HepG2 (cell line): ENCODE data around the gene MEG3. TPM values are rescaled to one million over a fixed set of nuclear protein-coding genes. Genes with fewer than 3 reads are reported as not detected.

Source experiments
- ATAC-seq: fragments of 200-7000 bp; cut with Tn5 transposase; 3 replicates; pipeline ENCODE4 v1.9.1; 2020; ENCODE audit warnings: mild to moderate bottlenecking, moderate library complexity
- BruUV-seq: library from RNA; stranded (reverse); fragments of 400-500 nt; replicated peaks from 2 replicates; lab custom pipeline; 2021; lab: Mats Ljungman, UMichigan
- CTCF ChIA-PET: fragments of 300-600 bp; formaldehyde crosslinking; extraction: SDS; loops from one replicate; lab custom pipeline; 2021; ENCODE audit warnings: low total read pairs, inconsistent platforms, low intra/inter-chr PET ratio; lab: Yijun Ruan, JAX
- POLR2A ChIA-PET: fragments of 350-600 bp; sonication (Branson Sonifier 250); formaldehyde crosslinking; loops from one replicate; lab custom pipeline; 2020; ENCODE audit warnings: antibody characterized with exemption, inconsistent platforms; lab: Yijun Ruan, JAX
- DNase-seq: peaks from one replicate; pipeline ENCODE4 v3.0.0-alpha.2; 2015; ENCODE audit warnings: low spot score
- FAIRE-seq: peaks from 3 replicates; lab custom pipeline; 2011; peaks lifted over from hg19 to GRCh38; lab: Jason Lieb, UNC
- H2AFZ ChIP-seq: one replicate; pipeline ENCODE4 v1.6.1; 2011; ENCODE audit warnings: low read length, inconsistent platforms
- H3K27ac ChIP-seq: fragments of 300-600 bp; 3 replicates; pipeline ENCODE4 v1.8.0; 2011; ENCODE audit warnings: mixed run types, mild to moderate bottlenecking, mixed read lengths, low read length, inconsistent platforms; ENCODE audit not compliant: insufficient read depth; ENCODE audit errors: extremely low read length
- H3K27me3 ChIP-seq, 2 experiments: fragments of 200-600 bp in 1 of 2; 2 replicates in 1 of 2; 3 replicates in 1 of 2; pipeline versions ENCODE4 v1.6.0 to v1.8.0; 2011; ENCODE audit warnings: low read length in 2 of 2, mild to moderate bottlenecking in 2 of 2, moderate library complexity in 2 of 2, inconsistent platforms in 1 of 2; ENCODE audit not compliant: insufficient read depth in 2 of 2, control insufficient read depth in 1 of 2
- H3K36me3 ChIP-seq, 2 experiments: fragments of 200-600 bp in 1 of 2; replicated peaks in 1 of 2; 2 replicates in 1 of 2; 3 replicates in 1 of 2; pipeline versions ENCODE4 v1.5.1 to v1.8.0; 2011; ENCODE audit warnings: low read length in 2 of 2, inconsistent platforms in 1 of 2; ENCODE audit not compliant: insufficient read depth in 2 of 2, control insufficient read depth in 1 of 2
- H3K4me1 ChIP-seq: 2 replicates; pipeline ENCODE4 v1.5.1; 2012; ENCODE audit warnings: low read length, inconsistent platforms; ENCODE audit not compliant: insufficient read depth
- H3K4me2 ChIP-seq: 2 replicates; pipeline ENCODE4 v1.6.0; 2011; ENCODE audit warnings: low read depth, low read length, inconsistent platforms
- H3K4me3 ChIP-seq, 3 experiments: fragments of 200-600 bp in 1 of 3; sonication (generic), shearing (Covaris generic) in 1 of 3; replicated peaks in 1 of 3; 2 replicates each; pipeline ENCODE4 v1.5.1; 2011 to 2016; ENCODE audit warnings: low read length in 3 of 3, inconsistent platforms in 2 of 3, low read depth in 2 of 3, mild to moderate bottlenecking in 2 of 3, control low read depth in 1 of 3, mixed read lengths in 1 of 3; ENCODE audit not compliant: insufficient read depth in 1 of 3
- H3K79me2 ChIP-seq: one replicate; pipeline ENCODE4 v1.6.1; 2011; ENCODE audit warnings: low read length, inconsistent platforms; ENCODE audit not compliant: insufficient read depth
- H3K9ac ChIP-seq: 2 replicates; pipeline ENCODE4 v1.6.0; 2011; ENCODE audit warnings: mild to moderate bottlenecking, low read depth, low read length, inconsistent platforms; ENCODE audit not compliant: insufficient read depth
- H3K9me3 ChIP-seq: 2 replicates; pipeline ENCODE4 v1.5.1; 2012; ENCODE audit warnings: mild to moderate bottlenecking, low read length
- H4K20me1 ChIP-seq: 2 replicates; pipeline ENCODE4 v1.6.0; 2011; ENCODE audit warnings: inconsistent platforms, mild to moderate bottlenecking, low read length, moderate library complexity; ENCODE audit not compliant: insufficient read depth
- CHD4 ChIP-seq: fragments of 200-600 bp; sonication (generic); IDR thresholded peaks from 2 replicates; pipeline ENCODE4 v1.7.0; 2017; ENCODE audit warnings: mild to moderate bottlenecking, low read length, borderline replicate concordance
- GATAD2A ChIP-seq: IDR thresholded peaks from 2 replicates; pipeline ENCODE4 v1.6.1; 2016
- HOXA3 ChIP-seq: sonication (generic); formaldehyde crosslinking; IDR thresholded peaks from 2 replicates; pipeline ENCODE4 v1.5.0; 2020; ENCODE audit warnings: missing genetic modification reagents
- SKI ChIP-seq: fragments of 450-650 bp; IDR thresholded peaks from one replicate; pipeline ENCODE4 v1.6.1; 2018; ENCODE audit warnings: mild to moderate bottlenecking; ENCODE audit not compliant: partially characterized antibody
- STAT5B ChIP-seq: sonication (generic); formaldehyde crosslinking; IDR thresholded peaks from 2 replicates; pipeline ENCODE4 v1.4.0; 2020; ENCODE audit warnings: missing genetic modification reagents
- TOPORS ChIP-seq: sonication (generic); formaldehyde crosslinking; IDR thresholded peaks from 2 replicates; pipeline ENCODE4 v1.8.0; 2023; ENCODE audit warnings: mild to moderate bottlenecking, missing genetic modification reagents
- ZBTB38 ChIP-seq: sonication (generic); formaldehyde crosslinking; IDR thresholded peaks from 2 replicates; pipeline ENCODE4 v1.5.1; 2020; ENCODE audit warnings: mild to moderate bottlenecking, missing genetic modification reagents
- ZMYM4 ChIP-seq: sonication (generic); formaldehyde crosslinking; IDR thresholded peaks from 2 replicates; pipeline ENCODE4 v1.8.1; 2023; ENCODE audit warnings: mild to moderate bottlenecking, missing genetic modification reagents
- ZNF558 ChIP-seq: sonication (generic); formaldehyde crosslinking; IDR thresholded peaks from 2 replicates; pipeline ENCODE4 v1.9.0; 2022; ENCODE audit warnings: mild to moderate bottlenecking, missing genetic modification reagents, borderline replicate concordance
- ZNF589 ChIP-seq: sonication (generic); formaldehyde crosslinking; conservative IDR thresholded peaks from 2 replicates; pipeline ENCODE4 v1.8.0; 2022; ENCODE audit warnings: mild to moderate bottlenecking, moderate library complexity, missing genetic modification reagents
- WGBS: methylation state at CpG from one replicate; pipeline ENCODE4 v1.1.6; 2017; ENCODE audit warnings: low lambda C conversion rate; 5-methylcytosine and 5-hydroxymethylcytosine counted together
- in situ Hi-C: cut with HindIII; loops from 2 replicates; pipeline ENCODE4 v1.10.0; 2017; ENCODE audit warnings: low pct_unique_long_range_greater_than_20kb; ENCODE audit not compliant: extremely low pct_ligation_motif_present
- intact Hi-C: fragments of 100-400 bp; cut with micrococcal nuclease; formaldehyde crosslinking; loops from one replicate; pipeline ENCODE4 v1.10.0; 2022; ENCODE audit not compliant: unreplicated experiment
- polyA plus RNA-seq, 8 experiments: library from polyadenylated mRNA; depleted of rRNA in 3 of 8; stranded (reverse) in 7 of 8; unstranded in 1 of 8; fragments of >200 nt; fragmentation: Illumina TruSeq in 4 of 8; extraction: Trizol in 4 of 8; gene quantifications; 2 replicates each; pipeline versions ENCODE4 v1.2.1 to v1.2.3, GENCODE V29; 2011 to 2016; ENCODE audit warnings: low read depth in 4 of 8, missing spikeins in 1 of 8, mixed read lengths in 1 of 8; ENCODE audit not compliant: insufficient read depth in 1 of 8
- total RNA-seq, 5 experiments: library from RNA; depleted of rRNA; stranded (reverse); fragments of >200 nt; fragmentation: Illumina TruSeq; extraction: Trizol; gene quantifications; 2 replicates each; pipeline ENCODE4 v1.2.3, GENCODE V29; 2016; ENCODE audit warnings: low read depth in 1 of 5
- TF ChIP-seq, protein P1 (sequence below): sonication (generic); formaldehyde crosslinking; IDR thresholded peaks from 2 replicates; pipeline ENCODE4 v1.4.0; 2020; ENCODE audit warnings: missing genetic modification reagents, borderline replicate concordance
- TF ChIP-seq, protein P2 (sequence below): sonication (generic); formaldehyde crosslinking; IDR thresholded peaks from 2 replicates; pipeline ENCODE4 v1.5.1; 2020; ENCODE audit warnings: mild to moderate bottlenecking, moderate library complexity, missing genetic modification reagents
- TF ChIP-seq, protein P3 (sequence below): sonication (generic); formaldehyde crosslinking; IDR thresholded peaks from 2 replicates; pipeline ENCODE4 v1.5.1; 2020; ENCODE audit warnings: mild to moderate bottlenecking, missing genetic modification reagents, moderate library complexity

MEG3 gene
- total and polyA plus RNA-seq, 2 of the 13 experiments (the other 11 are each of a cell fraction or from before 2014, with no cell fraction given), result 0.17 TPM; not detected in 1

DNA sequence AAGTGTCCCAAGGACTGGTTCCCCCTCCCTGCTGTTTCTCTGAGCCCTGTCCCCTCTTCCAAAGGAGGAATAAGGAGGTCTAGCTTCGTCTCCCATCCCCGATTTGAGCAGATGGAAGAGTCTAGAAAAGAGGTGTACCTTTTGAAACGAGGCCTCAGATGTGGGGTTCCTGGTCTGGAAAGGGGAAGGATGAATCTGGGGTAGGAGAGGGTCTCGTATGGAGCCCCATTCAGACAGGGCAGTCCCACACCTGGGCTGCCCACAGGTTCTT lies 13.3 kb downstream of the MEG3 start (continued):
- TF ChIP-seq, protein P1, sequence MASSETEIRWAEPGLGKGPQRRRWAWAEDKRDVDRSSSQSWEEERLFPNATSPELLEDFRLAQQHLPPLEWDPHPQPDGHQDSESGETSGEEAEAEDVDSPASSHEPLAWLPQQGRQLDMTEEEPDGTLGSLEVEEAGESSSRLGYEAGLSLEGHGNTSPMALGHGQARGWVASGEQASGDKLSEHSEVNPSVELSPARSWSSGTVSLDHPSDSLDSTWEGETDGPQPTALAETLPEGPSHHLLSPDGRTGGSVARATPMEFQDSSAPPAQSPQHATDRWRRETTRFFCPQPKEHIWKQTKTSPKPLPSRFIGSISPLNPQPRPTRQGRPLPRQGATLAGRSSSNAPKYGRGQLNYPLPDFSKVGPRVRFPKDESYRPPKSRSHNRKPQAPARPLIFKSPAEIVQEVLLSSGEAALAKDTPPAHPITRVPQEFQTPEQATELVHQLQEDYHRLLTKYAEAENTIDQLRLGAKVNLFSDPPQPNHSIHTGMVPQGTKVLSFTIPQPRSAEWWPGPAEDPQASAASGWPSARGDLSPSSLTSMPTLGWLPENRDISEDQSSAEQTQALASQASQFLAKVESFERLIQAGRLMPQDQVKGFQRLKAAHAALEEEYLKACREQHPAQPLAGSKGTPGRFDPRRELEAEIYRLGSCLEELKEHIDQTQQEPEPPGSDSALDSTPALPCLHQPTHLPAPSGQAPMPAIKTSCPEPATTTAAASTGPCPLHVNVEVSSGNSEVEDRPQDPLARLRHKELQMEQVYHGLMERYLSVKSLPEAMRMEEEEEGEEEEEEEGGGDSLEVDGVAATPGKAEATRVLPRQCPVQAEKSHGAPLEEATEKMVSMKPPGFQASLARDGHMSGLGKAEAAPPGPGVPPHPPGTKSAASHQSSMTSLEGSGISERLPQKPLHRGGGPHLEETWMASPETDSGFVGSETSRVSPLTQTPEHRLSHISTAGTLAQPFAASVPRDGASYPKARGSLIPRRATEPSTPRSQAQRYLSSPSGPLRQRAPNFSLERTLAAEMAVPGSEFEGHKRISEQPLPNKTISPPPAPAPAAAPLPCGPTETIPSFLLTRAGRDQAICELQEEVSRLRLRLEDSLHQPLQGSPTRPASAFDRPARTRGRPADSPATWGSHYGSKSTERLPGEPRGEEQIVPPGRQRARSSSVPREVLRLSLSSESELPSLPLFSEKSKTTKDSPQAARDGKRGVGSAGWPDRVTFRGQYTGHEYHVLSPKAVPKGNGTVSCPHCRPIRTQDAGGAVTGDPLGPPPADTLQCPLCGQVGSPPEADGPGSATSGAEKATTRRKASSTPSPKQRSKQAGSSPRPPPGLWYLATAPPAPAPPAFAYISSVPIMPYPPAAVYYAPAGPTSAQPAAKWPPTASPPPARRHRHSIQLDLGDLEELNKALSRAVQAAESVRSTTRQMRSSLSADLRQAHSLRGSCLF (CRISPR knock-in tag), result no peak
- no peak for TF ChIP-seq STAT5B
- TF ChIP-seq, protein P2, sequence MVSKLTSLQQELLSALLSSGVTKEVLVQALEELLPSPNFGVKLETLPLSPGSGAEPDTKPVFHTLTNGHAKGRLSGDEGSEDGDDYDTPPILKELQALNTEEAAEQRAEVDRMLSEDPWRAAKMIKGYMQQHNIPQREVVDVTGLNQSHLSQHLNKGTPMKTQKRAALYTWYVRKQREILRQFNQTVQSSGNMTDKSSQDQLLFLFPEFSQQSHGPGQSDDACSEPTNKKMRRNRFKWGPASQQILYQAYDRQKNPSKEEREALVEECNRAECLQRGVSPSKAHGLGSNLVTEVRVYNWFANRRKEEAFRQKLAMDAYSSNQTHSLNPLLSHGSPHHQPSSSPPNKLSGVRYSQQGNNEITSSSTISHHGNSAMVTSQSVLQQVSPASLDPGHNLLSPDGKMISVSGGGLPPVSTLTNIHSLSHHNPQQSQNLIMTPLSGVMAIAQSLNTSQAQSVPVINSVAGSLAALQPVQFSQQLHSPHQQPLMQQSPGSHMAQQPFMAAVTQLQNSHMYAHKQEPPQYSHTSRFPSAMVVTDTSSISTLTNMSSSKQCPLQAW, result no peak
- TF ChIP-seq ZMYM4 (CRISPR knock-in tag), result no peak
- TF ChIP-seq HOXA3 (CRISPR knock-in tag), result no peak
- no peak for TF ChIP-seq GATAD2A (CRISPR knock-in tag)

DNA sequence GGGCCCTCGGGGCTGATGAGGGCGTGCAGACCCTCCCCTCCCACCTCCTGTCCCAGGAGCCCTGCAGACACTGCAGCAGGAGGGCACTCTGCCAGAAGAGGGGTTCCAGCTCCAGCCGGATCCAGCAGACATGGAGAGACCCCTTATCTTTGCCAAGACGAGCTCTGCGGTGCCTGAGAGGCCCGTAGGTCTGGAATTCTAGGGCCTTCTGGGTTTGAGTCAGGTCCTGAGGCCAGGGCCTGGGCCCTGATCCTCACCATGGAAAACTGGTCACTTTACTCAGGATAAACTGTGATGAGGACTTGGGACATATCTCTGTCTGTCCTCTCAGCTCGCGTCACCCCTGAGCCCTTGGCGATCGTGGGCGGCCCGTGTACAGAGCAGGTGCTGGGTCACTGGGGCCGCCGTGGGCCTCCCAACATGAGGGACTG lies 13.8 kb downstream of the MEG3 start:
- H3K4me1 ChIP-seq, result peaks cover 76% of the 10 kb centered on the region
- ChIA-PET POLR2A (interaction anchor here (2.6 kb wide), 1 partner anchor 23 kb away, joined by 12 read pairs; no protein-coding TSS in a partner anchor), CTCF (no interaction called here)
- BruUV-seq, result no TSS peak
- H4K20me1 ChIP-seq, result no peaks in the 10 kb centered on the region
- no peak overlapping the region for H3K27ac ChIP-seq
- no peak overlapping the region for H3K4me3 ChIP-seq
- H3K36me3 ChIP-seq, result no peaks in the 10 kb centered on the region
- FAIRE-seq (no peak), ATAC-seq (peak; percentile 21; the same call in 2 of the 3 replicates), DNase-seq (no peak)
- in situ Hi-C loops (no loop called here), intact Hi-C loops (no loop called here)
- no peak overlapping the region for H2AFZ ChIP-seq
- 70% methylated on average over 2 of the region's 14 CpGs for WGBS
- no peaks in the 10 kb centered on the region for H3K9me3 ChIP-seq
- no peak overlapping the region for H3K4me2 ChIP-seq
- H3K9ac ChIP-seq, result no peak overlapping the region
- H3K27me3 ChIP-seq, result no peaks in the 10 kb centered on the region
- H3K79me2 ChIP-seq, result no peaks in the 10 kb centered on the region
- TF ChIP-seq CHD4, result no peak
- TF ChIP-seq TOPORS (CRISPR knock-in tag), result no peak
- TF ChIP-seq ZNF589 (CRISPR knock-in tag), result no peak
- no peak for TF ChIP-seq ZNF558 (CRISPR knock-in tag)
- no peak for TF ChIP-seq SKI
- peak; percentile 65 for TF ChIP-seq ZBTB38 (CRISPR knock-in tag)
- TF ChIP-seq, protein P3, sequence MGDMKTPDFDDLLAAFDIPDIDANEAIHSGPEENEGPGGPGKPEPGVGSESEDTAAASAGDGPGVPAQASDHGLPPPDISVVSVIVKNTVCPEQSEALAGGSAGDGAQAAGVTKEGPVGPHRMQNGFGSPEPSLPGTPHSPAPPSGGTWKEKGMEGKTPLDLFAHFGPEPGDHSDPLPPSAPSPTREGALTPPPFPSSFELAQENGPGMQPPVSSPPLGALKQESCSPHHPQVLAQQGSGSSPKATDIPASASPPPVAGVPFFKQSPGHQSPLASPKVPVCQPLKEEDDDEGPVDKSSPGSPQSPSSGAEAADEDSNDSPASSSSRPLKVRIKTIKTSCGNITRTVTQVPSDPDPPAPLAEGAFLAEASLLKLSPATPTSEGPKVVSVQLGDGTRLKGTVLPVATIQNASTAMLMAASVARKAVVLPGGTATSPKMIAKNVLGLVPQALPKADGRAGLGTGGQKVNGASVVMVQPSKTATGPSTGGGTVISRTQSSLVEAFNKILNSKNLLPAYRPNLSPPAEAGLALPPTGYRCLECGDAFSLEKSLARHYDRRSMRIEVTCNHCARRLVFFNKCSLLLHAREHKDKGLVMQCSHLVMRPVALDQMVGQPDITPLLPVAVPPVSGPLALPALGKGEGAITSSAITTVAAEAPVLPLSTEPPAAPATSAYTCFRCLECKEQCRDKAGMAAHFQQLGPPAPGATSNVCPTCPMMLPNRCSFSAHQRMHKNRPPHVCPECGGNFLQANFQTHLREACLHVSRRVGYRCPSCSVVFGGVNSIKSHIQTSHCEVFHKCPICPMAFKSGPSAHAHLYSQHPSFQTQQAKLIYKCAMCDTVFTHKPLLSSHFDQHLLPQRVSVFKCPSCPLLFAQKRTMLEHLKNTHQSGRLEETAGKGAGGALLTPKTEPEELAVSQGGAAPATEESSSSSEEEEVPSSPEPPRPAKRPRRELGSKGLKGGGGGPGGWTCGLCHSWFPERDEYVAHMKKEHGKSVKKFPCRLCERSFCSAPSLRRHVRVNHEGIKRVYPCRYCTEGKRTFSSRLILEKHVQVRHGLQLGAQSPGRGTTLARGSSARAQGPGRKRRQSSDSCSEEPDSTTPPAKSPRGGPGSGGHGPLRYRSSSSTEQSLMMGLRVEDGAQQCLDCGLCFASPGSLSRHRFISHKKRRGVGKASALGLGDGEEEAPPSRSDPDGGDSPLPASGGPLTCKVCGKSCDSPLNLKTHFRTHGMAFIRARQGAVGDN (CRISPR knock-in tag), result peak; percentile 49
